Breast epithelium (tissue), 3 donors: ENCODE results near the gene FAM149B1.

ENCODE experiments used
- POLR2A ChIP-seq: fragments of 450-650 bp; IDR thresholded peaks from one replicate; pipeline ENCODE4 v1.6.1; 2016; ENCODE audit warnings: antibody characterized with exemption, mild to moderate bottlenecking, moderate library complexity
- POLR2AphosphoS5 ChIP-seq, 3 donors: sonication (generic); formaldehyde crosslinking; IDR thresholded peaks; one replicate each; pipeline ENCODE4 v1.6.1; 2017; ENCODE audit warnings: antibody characterized with exemption in 3 of 3
- TF ChIP-seq, protein P1 (sequence below), 3 donors: fragments of 450-650 bp; IDR thresholded peaks; one replicate each; pipeline ENCODE4 v1.5.1; 2016 to 2017; ENCODE audit warnings: antibody characterized with exemption in 3 of 3, mild to moderate bottlenecking in 3 of 3, moderate library complexity in 3 of 3

GRCh38 chr10:73119952-73120351 is 48.0 kb upstream of the FAM149B1 start:
- TF ChIP-seq, protein P1, sequence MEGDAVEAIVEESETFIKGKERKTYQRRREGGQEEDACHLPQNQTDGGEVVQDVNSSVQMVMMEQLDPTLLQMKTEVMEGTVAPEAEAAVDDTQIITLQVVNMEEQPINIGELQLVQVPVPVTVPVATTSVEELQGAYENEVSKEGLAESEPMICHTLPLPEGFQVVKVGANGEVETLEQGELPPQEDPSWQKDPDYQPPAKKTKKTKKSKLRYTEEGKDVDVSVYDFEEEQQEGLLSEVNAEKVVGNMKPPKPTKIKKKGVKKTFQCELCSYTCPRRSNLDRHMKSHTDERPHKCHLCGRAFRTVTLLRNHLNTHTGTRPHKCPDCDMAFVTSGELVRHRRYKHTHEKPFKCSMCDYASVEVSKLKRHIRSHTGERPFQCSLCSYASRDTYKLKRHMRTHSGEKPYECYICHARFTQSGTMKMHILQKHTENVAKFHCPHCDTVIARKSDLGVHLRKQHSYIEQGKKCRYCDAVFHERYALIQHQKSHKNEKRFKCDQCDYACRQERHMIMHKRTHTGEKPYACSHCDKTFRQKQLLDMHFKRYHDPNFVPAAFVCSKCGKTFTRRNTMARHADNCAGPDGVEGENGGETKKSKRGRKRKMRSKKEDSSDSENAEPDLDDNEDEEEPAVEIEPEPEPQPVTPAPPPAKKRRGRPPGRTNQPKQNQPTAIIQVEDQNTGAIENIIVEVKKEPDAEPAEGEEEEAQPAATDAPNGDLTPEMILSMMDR (IDR thresholded peaks at IDR 0.05): no peak
- TF ChIP-seq POLR2A: no peak
- TF ChIP-seq POLR2AphosphoS5 (IDR thresholded peaks at IDR 0.05): no peak
